IMR-90 (cell line): ENCODE data around the gene RNU2-63P.
A peak's percentile ranks its signal among the peaks of the same experiment; 100 is the strongest.

Experiments
- CEBPB ChIP-seq: IDR thresholded peaks from 2 replicates; pipeline ENCODE4 v1.6.1; 2012; ENCODE audit warnings: low read depth, low read length, improper control_type of control experiment
- MAZ ChIP-seq: IDR thresholded peaks from 2 replicates; pipeline ENCODE4 v1.6.1; 2012; ENCODE audit warnings: low read depth, mild to moderate bottlenecking, low read length, improper control_type of control experiment, moderate library complexity, borderline replicate concordance
- MXI1 ChIP-seq: IDR thresholded peaks from 2 replicates; pipeline ENCODE4 v1.6.1; 2012; ENCODE audit warnings: low read depth, mild to moderate bottlenecking, low read length, moderate library complexity, borderline replicate concordance
- POLR2A ChIP-seq: IDR thresholded peaks from 2 replicates; pipeline ENCODE4 v1.6.1; 2012; ENCODE audit warnings: mild to moderate bottlenecking, low read depth, low read length
- RAD21 ChIP-seq: IDR thresholded peaks from 2 replicates; pipeline ENCODE4 v1.6.1; 2012; ENCODE audit warnings: low read length, improper control_type of control experiment
- RCOR1 ChIP-seq: IDR thresholded peaks from 2 replicates; pipeline ENCODE4 v1.6.1; 2012; ENCODE audit warnings: mild to moderate bottlenecking, low read length, improper control_type of control experiment; ENCODE audit not compliant: insufficient replicate concordance
- SMC3 ChIP-seq: fragments of 150-350 bp; IDR thresholded peaks from 2 replicates; pipeline ENCODE4 v1.6.1; 2016; ENCODE audit warnings: low read depth, mild to moderate bottlenecking, antibody characterized with exemption, low read length, moderate library complexity
- TF ChIP-seq, protein P1 (sequence below): conservative IDR thresholded peaks from 2 replicates; pipeline ENCODE4 v1.5.1; 2012; ENCODE audit warnings: mild to moderate bottlenecking, low read depth, low read length, improper control_type of control experiment
- TF ChIP-seq, protein P2 (sequence below): fragments of 150-350 bp; IDR thresholded peaks from 2 replicates; pipeline ENCODE4 v1.6.1; 2017; ENCODE audit warnings: mild to moderate bottlenecking, antibody characterized with exemption, low read length, low read depth

DNA sequence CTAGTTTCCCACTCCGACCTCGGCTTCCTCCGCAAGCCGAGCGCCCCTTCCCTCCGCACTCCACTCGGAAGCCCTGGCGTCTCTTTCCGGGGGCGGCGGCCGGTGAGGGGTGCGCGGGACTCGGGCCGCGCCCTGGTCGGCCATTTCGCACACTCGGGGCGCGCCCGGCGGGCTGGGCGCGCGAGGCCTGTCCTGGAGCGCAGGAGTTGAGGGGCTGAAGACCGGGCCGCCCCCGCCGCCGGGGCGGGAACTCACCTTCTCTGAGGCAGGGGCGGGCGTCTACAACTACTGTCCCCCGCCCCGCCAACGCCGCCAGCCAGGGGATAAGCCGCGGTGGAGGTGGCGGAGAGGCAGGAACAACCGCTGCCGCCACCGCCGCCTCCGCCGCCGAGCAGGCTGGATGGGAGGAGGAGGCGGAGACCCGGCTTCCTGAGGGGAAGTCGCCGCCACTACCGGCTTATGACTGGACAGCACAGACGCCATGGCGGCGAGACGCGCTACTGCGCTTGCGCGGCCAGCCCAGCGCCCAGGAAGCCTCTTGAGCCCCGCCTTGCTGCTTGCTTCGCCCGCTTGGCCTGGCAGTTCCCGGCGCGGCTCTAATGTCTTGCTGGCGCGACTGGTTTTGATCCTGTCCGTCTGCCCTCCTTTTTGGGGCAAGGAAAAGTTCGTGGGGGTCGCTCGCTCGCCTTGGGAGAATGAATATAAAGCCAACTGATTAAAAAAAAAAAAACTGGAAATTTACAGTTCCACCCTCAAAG lies 39.2 kb upstream of the RNU2-63P start, which contains the start of gene KRCC1:
- TF ChIP-seq RCOR1 (no peak), POLR2A (peak; percentile 92), RAD21 (no peak), MXI1 (no peak), MAZ (peak; percentile 11; the same call in 1 of the 2 replicates), SMC3 (no peak), CEBPB (no peak)
- TF ChIP-seq, protein P1, sequence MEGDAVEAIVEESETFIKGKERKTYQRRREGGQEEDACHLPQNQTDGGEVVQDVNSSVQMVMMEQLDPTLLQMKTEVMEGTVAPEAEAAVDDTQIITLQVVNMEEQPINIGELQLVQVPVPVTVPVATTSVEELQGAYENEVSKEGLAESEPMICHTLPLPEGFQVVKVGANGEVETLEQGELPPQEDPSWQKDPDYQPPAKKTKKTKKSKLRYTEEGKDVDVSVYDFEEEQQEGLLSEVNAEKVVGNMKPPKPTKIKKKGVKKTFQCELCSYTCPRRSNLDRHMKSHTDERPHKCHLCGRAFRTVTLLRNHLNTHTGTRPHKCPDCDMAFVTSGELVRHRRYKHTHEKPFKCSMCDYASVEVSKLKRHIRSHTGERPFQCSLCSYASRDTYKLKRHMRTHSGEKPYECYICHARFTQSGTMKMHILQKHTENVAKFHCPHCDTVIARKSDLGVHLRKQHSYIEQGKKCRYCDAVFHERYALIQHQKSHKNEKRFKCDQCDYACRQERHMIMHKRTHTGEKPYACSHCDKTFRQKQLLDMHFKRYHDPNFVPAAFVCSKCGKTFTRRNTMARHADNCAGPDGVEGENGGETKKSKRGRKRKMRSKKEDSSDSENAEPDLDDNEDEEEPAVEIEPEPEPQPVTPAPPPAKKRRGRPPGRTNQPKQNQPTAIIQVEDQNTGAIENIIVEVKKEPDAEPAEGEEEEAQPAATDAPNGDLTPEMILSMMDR: no peak
- TF ChIP-seq, protein P2, sequence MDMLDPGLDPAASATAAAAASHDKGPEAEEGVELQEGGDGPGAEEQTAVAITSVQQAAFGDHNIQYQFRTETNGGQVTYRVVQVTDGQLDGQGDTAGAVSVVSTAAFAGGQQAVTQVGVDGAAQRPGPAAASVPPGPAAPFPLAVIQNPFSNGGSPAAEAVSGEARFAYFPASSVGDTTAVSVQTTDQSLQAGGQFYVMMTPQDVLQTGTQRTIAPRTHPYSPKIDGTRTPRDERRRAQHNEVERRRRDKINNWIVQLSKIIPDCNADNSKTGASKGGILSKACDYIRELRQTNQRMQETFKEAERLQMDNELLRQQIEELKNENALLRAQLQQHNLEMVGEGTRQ: no peak
